ENCODE results near the gene CPZ.
"Not testable (repeated sequence)": the region's sequence is repeated elsewhere in the genome, so short reads cannot be mapped to it uniquely, and the experiment has no call there.

Gene CPZ

GRCh38 chr4:8641931-8642650 is 49.5 kb downstream of the CPZ start:
- no peak for DNase-seq

GRCh38 chr4:8642651-8643321 is 50.2 kb downstream of the CPZ start:
- DNase-seq: no peak

- DNase-seq: no peak
Measured at GRCh38 chr4:8643441-8643840, 50.9 kb downstream of the CPZ start.

- DNase-seq: no peak
Measured at GRCh38 chr4:8643986-8644385, 51.4 kb downstream of the CPZ start.

- DNase-seq: no peak
Measured at GRCh38 chr4:8644461-8644891, 51.9 kb downstream of the CPZ start.

GRCh38 chr4:8644966-8645752 is 52.6 kb downstream of the CPZ start:
- no peak for DNase-seq

- no peak for DNase-seq
Measured at GRCh38 chr4:8645753-8646124, 53.2 kb downstream of the CPZ start.

DNA sequence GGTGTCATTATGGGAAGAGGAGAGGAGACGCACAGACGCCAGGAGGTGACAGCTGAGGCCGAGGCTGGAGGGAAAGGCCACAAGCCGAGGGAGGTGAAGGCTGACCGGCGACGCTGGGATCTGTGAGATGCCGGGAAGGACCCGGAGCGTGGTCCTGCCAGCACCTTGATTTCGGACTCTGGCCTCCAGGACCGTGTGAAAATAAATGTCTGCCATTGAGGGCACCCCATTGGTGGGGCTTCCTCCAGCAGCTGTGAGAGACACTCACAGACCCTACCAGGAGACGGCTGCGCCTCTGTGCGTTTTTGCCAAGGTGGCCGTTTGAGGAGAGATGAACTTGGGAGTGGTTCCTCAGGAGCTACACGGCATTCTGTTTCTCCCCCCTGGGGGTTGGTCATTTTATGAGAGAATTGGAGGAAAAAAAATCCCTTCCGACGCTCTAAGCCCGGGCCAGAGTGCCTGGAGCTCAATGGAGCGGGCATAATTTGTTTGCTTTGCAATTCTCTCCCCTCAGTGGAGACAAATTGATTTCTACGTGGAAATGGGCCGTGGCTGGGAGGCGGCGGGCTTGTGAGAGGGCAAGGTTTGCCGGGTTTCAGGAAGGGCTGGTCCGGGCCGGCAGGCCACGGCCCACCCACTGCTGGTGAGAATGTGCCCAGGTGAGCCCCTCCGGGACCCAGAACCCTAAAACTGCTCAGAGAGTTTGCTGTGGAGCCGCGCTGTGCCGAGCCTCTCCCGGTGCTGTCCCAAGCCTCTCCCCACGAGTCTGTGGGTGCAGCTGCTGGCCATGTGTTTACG is 53.9 kb downstream of the CPZ start:
- DNase-seq: no peak

- DNase-seq: no peak
Measured at GRCh38 chr4:8647094-8647570, 54.6 kb downstream of the CPZ start.

- no peak for DNase-seq
Measured at GRCh38 chr4:8647626-8648025, 55.1 kb downstream of the CPZ start.

GRCh38 chr4:8648296-8648695 is 55.7 kb downstream of the CPZ start:
- no peak for DNase-seq

- DNase-seq: no peak
Measured at GRCh38 chr4:8648816-8649630, 56.5 kb downstream of the CPZ start.

DNA sequence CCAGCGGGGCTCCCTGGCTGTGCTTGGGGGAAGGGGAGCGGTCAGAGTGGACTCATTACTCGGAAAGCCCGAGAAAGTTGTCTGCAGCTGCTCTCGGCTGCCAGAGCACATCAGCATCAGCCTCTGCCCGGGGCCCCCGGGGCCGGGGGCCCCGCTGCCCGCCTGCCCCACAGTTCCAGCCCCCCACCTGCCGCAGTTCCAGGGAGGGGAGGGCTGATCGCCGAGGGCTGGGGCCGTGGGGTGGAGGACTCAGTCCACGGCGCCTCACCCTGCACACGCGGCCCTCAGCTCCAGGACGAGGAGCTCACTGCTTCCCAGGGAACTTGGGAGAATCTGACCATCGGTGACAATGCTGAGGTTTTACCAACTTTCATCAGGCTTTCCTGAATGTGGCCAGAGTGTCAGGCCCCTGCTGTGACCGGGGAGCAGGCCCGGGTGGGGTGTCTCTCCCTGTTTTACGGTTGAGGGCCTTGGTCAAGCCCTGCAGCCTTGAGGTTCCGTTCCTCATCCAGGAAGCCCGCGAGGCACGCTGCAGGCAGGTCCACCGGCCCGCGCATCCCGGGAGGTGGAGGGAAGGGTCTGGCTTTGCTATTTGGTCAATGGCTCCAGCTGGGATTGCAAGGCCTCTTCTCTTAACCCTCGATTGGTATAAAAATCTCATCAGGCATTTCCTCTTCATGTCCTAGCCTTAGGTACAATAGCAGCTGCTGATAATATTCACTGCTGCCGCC is 57.2 kb downstream of the CPZ start:
- no peak for DNase-seq

GRCh38 chr4:8651661-8652180 is 59.2 kb downstream of the CPZ start:
- DNase-seq: no peak

GRCh38 chr4:8652181-8653078 is 59.9 kb downstream of the CPZ start:
- no peak for DNase-seq

DNA sequence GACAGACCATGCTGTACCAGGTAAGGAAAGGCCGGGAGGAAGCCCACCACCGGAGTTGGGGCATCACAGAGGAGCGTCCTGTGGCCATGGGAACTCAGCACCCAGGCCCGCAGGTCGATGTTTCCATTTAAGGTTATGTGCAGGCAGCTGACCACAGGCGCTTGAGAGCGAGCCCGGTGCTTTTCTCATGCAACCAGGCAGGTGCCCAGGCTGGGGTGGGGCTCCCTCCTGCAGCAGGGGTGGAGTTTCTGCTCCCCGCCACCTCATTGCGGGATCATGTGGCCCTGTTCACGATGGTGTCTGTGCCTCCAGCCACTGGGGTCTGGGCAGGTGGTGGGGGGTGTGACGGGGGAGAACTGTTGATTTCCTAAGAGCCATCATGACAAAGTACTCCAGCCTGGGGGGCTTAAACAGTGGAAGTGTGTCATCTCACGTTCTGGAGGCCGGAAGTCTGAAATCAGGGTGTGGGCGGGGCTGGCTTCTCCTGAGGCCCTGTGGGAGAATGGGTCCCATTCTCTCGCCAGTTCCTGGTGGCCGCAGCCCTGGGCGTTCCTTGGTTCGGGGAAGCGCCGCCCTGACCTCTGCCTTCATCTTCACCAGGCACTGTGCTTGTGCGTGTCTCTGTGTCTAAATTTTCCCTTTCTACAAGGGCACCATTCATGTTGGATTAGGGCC is 60.9 kb downstream of the CPZ start:
- no peak for DNase-seq

- not testable (repeated sequence) for DNase-seq
Measured at GRCh38 chr4:8654139-8654538, 61.6 kb downstream of the CPZ start.

GRCh38 chr4:8655411-8656184 is 63.0 kb downstream of the CPZ start:
- no peak for DNase-seq

- no peak for DNase-seq
Measured at GRCh38 chr4:8656185-8656517, 63.6 kb downstream of the CPZ start.
